ENCODE results near the gene RTKN2. TPM values are rescaled to one million over a fixed set of nuclear protein-coding genes. Genes with fewer than 3 reads are reported as not detected.

The RTKN2 gene
- 1.1 and 1.9 TPM in 2 replicates for total RNA-seq

GRCh38 chr10:62268399-62269114, at the start of gene RTKN2:
Gene RTKN2, minus strand, starts transcription at chr10:62268844. Its CDS starts 234 bp downstream, at chr10:62268610.

Other genes starting within 250 kb of the RTKN2 start
- gene ZNF365, start 105.5 kb upstream of the RTKN2 start, total RNA-seq: 3.3 and 6.2 TPM in 2 replicates

All from regular cardiac myocyte (primary cell).